NOMO-1 (cell line): ENCODE data around the gene SARS1.
"Not testable (repeated sequence)": the region's sequence is repeated elsewhere in the genome, so short reads cannot be mapped to it uniquely, and the experiment has no call there.

Experiments used
- DNase-seq, 2 experiments: peaks; one replicate each; lab custom pipeline; 2025; ENCODE audit not compliant: unreplicated experiment in 2 of 2; lab: John Stamatoyannopoulos, UW

Gene SARS1

DNA sequence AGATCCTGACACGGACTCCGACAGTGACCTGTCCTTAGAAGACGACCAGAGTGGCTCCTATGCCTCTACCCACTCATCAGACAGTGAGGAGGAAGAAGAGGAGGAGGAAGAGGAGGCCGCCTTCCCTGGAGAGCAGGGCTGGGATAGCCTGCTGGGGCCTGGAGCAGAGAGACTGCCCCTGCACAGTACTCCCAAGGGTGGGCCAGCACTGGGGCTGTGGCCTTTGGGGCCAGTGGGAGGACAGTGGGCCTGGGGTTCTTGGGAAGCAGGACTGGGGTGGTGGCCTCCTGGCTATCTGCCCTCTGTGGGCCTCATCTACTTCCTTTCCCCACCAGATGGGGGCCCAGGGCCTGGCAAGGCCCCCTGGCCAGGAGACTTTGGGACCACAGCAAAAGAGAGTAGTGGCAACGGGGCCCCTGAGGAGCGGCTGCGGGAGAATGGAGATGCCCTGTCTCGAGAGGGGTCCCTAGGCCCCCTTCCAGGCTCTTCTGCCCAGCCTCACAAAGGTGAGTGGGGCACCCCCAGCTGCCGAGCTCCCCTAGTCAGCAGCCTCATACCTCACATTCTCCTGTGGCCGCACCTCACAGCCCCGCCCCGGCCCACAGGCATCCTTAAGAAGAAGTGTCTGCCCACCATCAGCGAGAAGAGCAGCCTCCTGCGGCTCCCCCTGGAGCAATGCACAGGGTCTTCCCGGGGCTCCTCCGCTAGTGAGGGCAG, 59.3 kb downstream of the SARS1 start:
- no peak for DNase-seq

DNA sequence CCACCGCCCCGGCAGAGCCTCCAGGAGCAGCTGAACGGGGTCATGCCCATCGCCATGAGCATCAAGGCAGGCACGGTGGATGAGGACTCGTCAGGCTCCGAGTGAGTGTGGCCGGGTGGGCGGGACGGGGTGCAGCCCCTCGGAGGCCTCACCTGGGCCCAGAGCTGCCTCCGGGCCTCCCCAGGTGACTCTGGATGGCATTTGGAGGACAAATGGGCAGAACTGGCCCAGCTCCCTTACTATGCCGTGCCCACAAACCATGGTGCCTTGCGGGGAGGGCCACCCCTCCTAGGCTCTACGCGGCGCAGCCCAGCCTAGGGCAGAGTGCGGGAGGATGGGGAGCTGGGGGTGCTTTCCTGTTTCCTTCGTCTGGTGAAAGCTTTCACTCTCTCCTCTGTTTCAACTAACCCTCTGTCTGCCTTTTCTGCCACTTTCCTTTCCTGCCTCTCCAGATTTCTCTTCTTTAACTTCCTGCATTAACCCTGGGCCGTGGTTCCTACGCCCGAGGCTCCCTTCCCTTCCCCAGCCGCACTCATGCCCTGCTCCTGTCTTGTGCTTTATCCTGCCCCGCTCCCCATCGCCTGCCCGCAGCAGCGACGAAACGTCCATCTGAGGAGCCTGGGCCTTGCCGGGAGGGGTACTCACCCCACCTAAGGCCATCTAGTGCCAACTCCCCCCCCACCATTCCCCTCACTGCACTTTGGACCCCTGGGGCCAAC, 60.0 kb downstream of the SARS1 start:
- no peak for DNase-seq

- no peak for DNase-seq
These were observed 61.1 kb downstream of the SARS1 start for GRCh38 chr1:109274533-109275476.

GRCh38 chr1:109275706-109276345, 62.1 kb downstream of the SARS1 start:
- DNase-seq: no peak

- DNase-seq: peak; percentile 42 to 65
These were observed 63.9 kb downstream of the SARS1 start for GRCh38 chr1:109277434-109278204.

GRCh38 chr1:109279615-109280278, 66.0 kb downstream of the SARS1 start:
- no peak for DNase-seq

DNA sequence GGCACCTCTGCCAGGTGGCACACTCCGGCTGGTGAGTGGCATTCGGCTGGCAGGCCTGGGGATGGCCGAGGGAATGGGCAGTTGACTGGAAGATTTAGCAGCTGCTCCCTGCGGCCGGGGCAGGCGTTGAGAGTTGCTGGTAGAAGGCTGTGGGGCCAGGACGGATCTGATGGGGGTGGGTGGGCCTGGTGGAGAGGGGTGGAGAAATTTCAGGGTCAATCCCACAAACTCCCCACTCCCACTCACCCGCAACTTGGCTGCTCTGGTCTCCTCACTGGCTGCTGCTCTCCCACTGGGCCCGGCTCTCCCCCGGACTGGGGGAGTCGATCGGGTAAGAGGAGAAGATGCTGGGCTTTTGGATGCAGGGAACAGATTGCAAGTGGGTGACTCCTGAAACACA, 67.1 kb downstream of the SARS1 start:
- no peak for DNase-seq

- peak; percentile 28 to 56 for DNase-seq
These were observed 68.2 kb downstream of the SARS1 start for GRCh38 chr1:109281680-109282496.

DNA sequence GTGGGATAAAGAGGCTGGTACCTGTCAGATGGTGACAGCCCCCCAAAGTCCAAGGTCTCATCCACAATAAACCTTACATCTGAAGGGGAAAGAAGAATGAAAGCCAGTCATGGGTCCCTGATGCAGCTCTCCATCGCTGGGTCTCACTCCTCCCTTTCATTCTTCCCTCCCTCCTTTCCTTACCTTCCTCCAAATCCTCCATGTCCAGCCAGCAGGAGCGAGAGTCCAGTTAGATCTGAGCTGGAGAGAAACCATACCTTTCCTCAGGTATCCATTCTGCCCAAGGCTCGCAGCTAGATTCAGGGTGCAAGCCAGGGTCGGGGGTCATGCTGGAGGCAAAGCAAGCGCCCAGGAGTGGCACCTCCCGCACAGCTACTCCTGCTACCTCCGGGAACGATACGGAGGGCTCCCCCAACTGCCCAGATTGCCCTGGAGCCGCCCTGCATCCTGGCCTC, 68.8 kb downstream of the SARS1 start:
- DNase-seq: no peak

GRCh38 chr1:109282952-109283747, 69.4 kb downstream of the SARS1 start, which contains the start of gene PSRC1:
PSRC1 (minus strand) TSS chr1:109283145.
- DNase-seq: peak; percentile 85 to 89

DNA sequence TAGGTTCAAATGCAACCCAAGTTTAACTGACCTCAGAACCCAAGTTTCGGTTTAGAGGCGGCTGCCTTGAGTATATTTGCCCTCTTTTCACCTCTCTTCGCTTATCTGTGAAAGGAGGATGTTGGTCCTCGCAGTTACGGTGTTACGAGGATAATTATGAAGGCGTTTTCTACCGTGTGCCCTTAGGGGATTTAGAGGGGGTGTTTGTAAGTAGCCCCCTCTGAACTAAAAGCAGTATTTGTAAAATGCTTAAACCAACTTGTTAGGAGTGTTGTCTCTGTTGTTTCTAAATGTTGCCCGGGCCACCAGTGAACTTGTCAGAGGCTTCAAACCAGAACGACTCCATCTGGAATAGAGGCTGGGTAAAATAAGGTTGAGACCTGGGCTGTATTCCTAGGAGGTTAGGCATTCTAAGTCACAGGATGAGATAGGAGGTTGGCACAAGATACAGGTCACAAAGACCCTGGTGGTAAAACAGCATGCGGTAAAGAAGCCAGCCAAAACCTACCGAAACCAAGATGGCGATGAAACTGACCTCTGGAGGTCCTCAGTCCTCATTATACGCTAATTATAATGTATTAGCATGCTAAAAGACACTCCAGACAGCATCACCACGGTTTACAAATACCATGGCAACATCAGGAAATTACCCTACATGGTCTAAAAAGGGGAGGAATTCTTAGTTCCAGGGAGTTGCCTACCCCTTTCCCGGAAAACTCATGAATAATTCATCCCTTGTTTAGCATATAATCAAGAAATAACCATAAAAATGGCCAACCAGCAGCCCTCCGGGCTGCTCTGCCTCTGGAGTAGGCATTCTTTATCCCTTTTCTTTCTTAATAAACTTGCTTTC, 70.3 kb downstream of the SARS1 start:
- DNase-seq: no peak

DNA sequence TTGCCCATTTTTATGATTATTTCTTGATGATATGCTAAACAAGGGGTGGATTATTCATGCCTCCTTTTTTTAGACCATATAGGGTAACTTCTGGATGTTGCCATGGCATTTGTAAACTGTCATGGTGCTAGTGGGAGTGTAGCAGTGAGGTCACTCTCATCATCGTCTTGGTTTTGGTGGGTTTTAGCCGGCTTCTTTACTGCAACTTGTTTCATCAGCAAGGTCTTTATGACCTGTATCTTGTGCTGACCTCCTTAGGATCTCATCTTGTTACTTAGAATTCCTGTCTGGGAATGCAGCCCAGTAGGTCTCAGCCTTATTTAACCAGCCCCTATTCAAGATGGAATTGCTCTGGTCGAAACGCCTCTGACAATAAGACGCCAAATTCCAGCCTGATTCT, 73.0 kb downstream of the SARS1 start:
- not testable (repeated sequence) for DNase-seq
